HEK293T (cell line): ENCODE data around the gene TMEM259.

ENCODE experiments used
- CTCF ChIA-PET: fragments of 350-600 bp; formaldehyde crosslinking; extraction: SDS; loops from one replicate; lab custom pipeline; 2021; ENCODE audit warnings: antibody characterized with exemption, inconsistent platforms; lab: Yijun Ruan, JAX
- POLR2A ChIA-PET: fragments of 350-600 bp; formaldehyde crosslinking; extraction: SDS; loops from one replicate; lab custom pipeline; 2020; ENCODE audit warnings: antibody characterized with exemption, inconsistent platforms; lab: Yijun Ruan, JAX
- DNase-seq: peaks from one replicate; pipeline ENCODE4 v3.0.0; 2012; ENCODE audit warnings: mixed read lengths; ENCODE audit errors: extremely low spot score
- ARNT ChIP-seq: fragments of 450-650 bp; IDR thresholded peaks from 2 replicates; pipeline ENCODE4 v1.6.1; 2017; ENCODE audit warnings: mild to moderate bottlenecking
- BHLHE40 ChIP-seq: fragments of 450-650 bp; IDR thresholded peaks from 2 replicates; pipeline ENCODE4 v1.6.1; 2016; ENCODE audit warnings: mild to moderate bottlenecking, moderate library complexity, borderline replicate concordance
- CTBP1 ChIP-seq: fragments of 450-650 bp; IDR thresholded peaks from 2 replicates; pipeline ENCODE4 v1.6.1; 2016; ENCODE audit warnings: borderline replicate concordance
- ELF4 ChIP-seq: fragments of 450-650 bp; IDR thresholded peaks from 2 replicates; pipeline ENCODE4 v1.6.1; 2017; ENCODE audit warnings: antibody characterized with exemption
- FOXA1 ChIP-seq: fragments of 450-650 bp; IDR thresholded peaks from 2 replicates; pipeline ENCODE4 v1.6.1; 2016; ENCODE audit warnings: mild to moderate bottlenecking
- FOXK2 ChIP-seq: fragments of 450-650 bp; IDR thresholded peaks from 2 replicates; pipeline ENCODE4 v1.6.1; 2016; ENCODE audit warnings: mild to moderate bottlenecking
- FOXM1 ChIP-seq: fragments of 450-650 bp; IDR thresholded peaks from 2 replicates; pipeline ENCODE4 v1.6.1; 2017; ENCODE audit warnings: mild to moderate bottlenecking, borderline replicate concordance
- HDGF ChIP-seq: fragments of 450-650 bp; IDR thresholded peaks from 2 replicates; pipeline ENCODE4 v1.6.1; 2017; ENCODE audit warnings: antibody characterized with exemption, borderline replicate concordance
- L3MBTL2 ChIP-seq: fragments of 450-650 bp; conservative IDR thresholded peaks from 2 replicates; pipeline ENCODE4 v1.6.1; 2016; ENCODE audit warnings: mild to moderate bottlenecking
- LEF1 ChIP-seq: fragments of 450-650 bp; IDR thresholded peaks from 2 replicates; pipeline ENCODE4 v1.6.1; 2017; ENCODE audit warnings: mild to moderate bottlenecking, borderline replicate concordance
- NFRKB ChIP-seq: fragments of 450-650 bp; IDR thresholded peaks from 2 replicates; pipeline ENCODE4 v1.6.1; 2016; ENCODE audit warnings: mild to moderate bottlenecking, moderate library complexity
- SP1 ChIP-seq: fragments of 450-650 bp; IDR thresholded peaks from 2 replicates; pipeline ENCODE4 v1.6.1; 2017
- SUZ12 ChIP-seq: fragments of 450-650 bp; IDR thresholded peaks from 2 replicates; pipeline ENCODE4 v1.6.1; 2016; ENCODE audit warnings: mild to moderate bottlenecking
- TARDBP ChIP-seq: fragments of 450-650 bp; IDR thresholded peaks from 2 replicates; pipeline ENCODE4 v1.6.1; 2016
- ZNF384 ChIP-seq: fragments of 450-650 bp; IDR thresholded peaks from 2 replicates; pipeline ENCODE4 v1.6.1; 2016
- TF ChIP-seq, protein P1 (sequence below): fragments of 450-650 bp; IDR thresholded peaks from 2 replicates; pipeline ENCODE4 v1.6.1; 2016

Gene TMEM259

GRCh38 chr19:1053176-1054101 is 32.5 kb upstream of the TMEM259 start:
- ChIA-PET POLR2A (no interaction called here), CTCF (no interaction called here)
- no peak for DNase-seq
- TF ChIP-seq FOXK2, result no peak
- TF ChIP-seq, protein P1, sequence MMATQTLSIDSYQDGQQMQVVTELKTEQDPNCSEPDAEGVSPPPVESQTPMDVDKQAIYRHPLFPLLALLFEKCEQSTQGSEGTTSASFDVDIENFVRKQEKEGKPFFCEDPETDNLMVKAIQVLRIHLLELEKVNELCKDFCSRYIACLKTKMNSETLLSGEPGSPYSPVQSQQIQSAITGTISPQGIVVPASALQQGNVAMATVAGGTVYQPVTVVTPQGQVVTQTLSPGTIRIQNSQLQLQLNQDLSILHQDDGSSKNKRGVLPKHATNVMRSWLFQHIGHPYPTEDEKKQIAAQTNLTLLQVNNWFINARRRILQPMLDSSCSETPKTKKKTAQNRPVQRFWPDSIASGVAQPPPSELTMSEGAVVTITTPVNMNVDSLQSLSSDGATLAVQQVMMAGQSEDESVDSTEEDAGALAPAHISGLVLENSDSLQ, result no peak
- TF ChIP-seq HDGF, result no peak
- TF ChIP-seq ZNF384, result no peak
- TF ChIP-seq ARNT, result no peak

DNA sequence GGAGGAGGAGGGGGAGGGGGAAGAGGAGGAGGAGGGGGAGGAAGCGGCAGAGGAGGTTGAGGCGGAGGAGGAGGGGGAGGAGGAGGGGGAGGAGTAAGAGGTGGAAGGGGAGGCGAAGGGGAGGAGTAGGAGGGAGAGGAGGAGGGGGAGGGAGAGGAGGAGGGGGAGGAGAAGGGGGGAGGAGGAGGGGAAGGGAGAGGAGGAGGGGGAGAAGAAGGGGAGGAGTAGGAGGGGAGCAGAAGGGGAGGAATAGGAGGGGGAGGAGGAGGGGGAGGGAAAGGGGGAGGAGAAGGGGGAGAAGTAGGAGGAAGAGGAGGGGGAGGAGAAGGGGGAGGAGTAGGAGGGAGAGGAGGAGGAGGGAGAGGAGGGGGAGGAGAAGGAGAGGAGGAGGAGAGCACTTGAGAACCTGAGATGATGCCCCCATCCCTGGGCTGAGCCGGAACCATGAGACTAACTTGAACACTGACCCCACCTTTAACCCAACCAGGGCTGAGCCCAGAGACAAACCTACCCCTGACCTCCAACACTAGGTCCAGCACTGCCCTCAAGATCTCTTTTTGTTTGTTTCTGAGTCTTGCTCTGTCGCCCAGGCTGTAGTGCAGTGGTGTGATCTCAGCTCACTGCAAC is 31.5 kb upstream of the TMEM259 start:
- TF ChIP-seq BHLHE40 (no peak), ELF4 (no peak), FOXK2 (no peak), L3MBTL2 (no peak), TARDBP (no peak), NFRKB (no peak), LEF1 (no peak), SUZ12 (no peak), ARNT (no peak), SP1 (no peak), FOXM1 (no peak), FOXA1 (no peak), ZNF384 (no peak), HDGF (no peak)
- DNase-seq, result no peak
- CTCF ChIA-PET, result no interaction called here
- POLR2A ChIA-PET, result no interaction called here

DNA sequence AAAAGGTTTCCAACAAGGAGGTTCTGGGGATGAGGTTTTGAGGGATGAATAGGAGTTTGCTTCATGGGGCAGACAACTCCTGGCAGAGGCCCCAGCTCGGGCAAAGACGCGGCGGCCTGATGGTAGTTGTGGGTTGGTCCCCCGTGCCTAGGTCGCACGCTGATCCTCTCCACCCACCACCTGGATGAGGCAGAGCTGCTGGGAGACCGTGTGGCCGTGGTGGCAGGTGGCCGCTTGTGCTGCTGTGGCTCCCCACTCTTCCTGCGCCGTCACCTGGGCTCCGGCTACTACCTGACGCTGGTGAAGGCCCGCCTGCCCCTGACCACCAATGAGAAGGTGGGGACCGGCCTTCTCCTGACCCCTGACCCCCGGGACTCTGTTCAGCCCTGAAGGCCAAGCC is 30.9 kb upstream of the TMEM259 start:
- POLR2A ChIA-PET, result no interaction called here
- no peak for DNase-seq
- TF ChIP-seq SP1, result no peak
- TF ChIP-seq LEF1, result no peak
- no peak for TF ChIP-seq SUZ12
- CTCF ChIA-PET, result no interaction called here

- POLR2A ChIA-PET, result no interaction called here
- TF ChIP-seq HDGF (no peak), ARNT (no peak), BHLHE40 (no peak), NFRKB (no peak), CTBP1 (no peak), L3MBTL2 (no peak), LEF1 (no peak)
- TF ChIP-seq, protein P1, result no peak
- CTCF ChIA-PET, result no interaction called here
- DNase-seq, result no peak
Observed at GRCh38 chr19:1050989-1051788, 30.3 kb upstream of the TMEM259 start.

- CTCF ChIA-PET, result no interaction called here
- no peak for TF ChIP-seq ARNT
- TF ChIP-seq, protein P1, result no peak
- TF ChIP-seq ZNF384, result no peak
- TF ChIP-seq HDGF, result no peak
- TF ChIP-seq CTBP1, result no peak
- no peak for TF ChIP-seq FOXM1
- TF ChIP-seq NFRKB, result no peak
- no peak for TF ChIP-seq ELF4
- no peak for TF ChIP-seq LEF1
- TF ChIP-seq FOXK2, result no peak
- no peak for DNase-seq
- POLR2A ChIA-PET, result no interaction called here
Observed at GRCh38 chr19:1049800-1050199, 28.9 kb upstream of the TMEM259 start.

DNA sequence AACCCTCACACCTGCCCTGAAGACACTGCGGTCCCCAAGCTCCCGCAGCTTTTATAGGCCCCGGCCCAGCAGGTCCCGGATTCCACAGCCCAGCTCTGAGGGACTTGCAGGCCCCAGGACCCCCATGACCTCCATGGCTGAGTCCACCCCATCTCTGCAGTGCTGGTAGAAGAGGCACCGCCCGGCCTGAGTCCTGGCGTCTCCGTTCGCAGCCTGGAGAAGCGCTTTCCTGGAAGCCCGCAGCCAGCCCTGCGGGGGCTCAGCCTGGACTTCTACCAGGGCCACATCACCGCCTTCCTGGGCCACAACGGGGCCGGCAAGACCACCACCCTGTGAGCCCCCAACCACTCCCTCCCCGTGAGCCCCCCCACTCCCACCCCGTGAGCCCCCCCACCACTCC is 28.2 kb upstream of the TMEM259 start:
- DNase-seq, result no peak
- TF ChIP-seq HDGF (no peak), L3MBTL2 (no peak)
- ChIA-PET POLR2A (no interaction called here), CTCF (no interaction called here)
